ENCODE measurements around the gene NSG1. TPM values are rescaled to one million over a fixed set of nuclear protein-coding genes. Genes with fewer than 3 reads are reported as not detected.

Gene NSG1
- total RNA-seq, 1 donor from 2014 or later: 41.6 TPM

GRCh38 chr4:4456816-4457578 is 70.1 kb downstream of the NSG1 start:
- TF ChIP-seq EZH2phosphoT487 (IDR thresholded peaks at IDR 0.05) (no peak), CTCF (IDR thresholded peaks at IDR 0.05) (no peak), EZH2 (IDR thresholded peaks at IDR 0.05) (no peak)
- Histone ChIP-seq H3K27ac (no peak overlapping the region), H3K79me2 (ENCODE audit: low read depth) (no peaks in the 10 kb centered on the region), H3F3A (ENCODE audit: low read depth) (no peaks in the 10 kb centered on the region), H3K4me1 (no peaks in the 10 kb centered on the region), H2AFZ (replicated peaks) (no peak overlapping the region), H3K9me3 (ENCODE audit: low read depth) (no peaks in the 10 kb centered on the region), H3K4me2 (no peak overlapping the region), H4K20me1 (ENCODE audit: low read depth) (no peaks in the 10 kb centered on the region), H3K27me3 (no peaks in the 10 kb centered on the region), H3K36me3 (no peaks in the 10 kb centered on the region), H3K4me3 (no peak overlapping the region), H3K9ac (no peak overlapping the region)
- Mint-ChIP-seq H3K27me3 (ENCODE audit: insufficient read depth, low read depth) (no peaks in the 10 kb centered on the region), H3K27ac (no peak overlapping the region), H3K4me3 (no peak overlapping the region), H3K36me3 (peaks cover 26% of the 10 kb centered on the region), H3K9me3 (no peaks in the 10 kb centered on the region), H3K4me1 (peaks cover 3% of the 10 kb centered on the region)
- no peak for DNase-seq (ENCODE audit: low spot score)

DNA sequence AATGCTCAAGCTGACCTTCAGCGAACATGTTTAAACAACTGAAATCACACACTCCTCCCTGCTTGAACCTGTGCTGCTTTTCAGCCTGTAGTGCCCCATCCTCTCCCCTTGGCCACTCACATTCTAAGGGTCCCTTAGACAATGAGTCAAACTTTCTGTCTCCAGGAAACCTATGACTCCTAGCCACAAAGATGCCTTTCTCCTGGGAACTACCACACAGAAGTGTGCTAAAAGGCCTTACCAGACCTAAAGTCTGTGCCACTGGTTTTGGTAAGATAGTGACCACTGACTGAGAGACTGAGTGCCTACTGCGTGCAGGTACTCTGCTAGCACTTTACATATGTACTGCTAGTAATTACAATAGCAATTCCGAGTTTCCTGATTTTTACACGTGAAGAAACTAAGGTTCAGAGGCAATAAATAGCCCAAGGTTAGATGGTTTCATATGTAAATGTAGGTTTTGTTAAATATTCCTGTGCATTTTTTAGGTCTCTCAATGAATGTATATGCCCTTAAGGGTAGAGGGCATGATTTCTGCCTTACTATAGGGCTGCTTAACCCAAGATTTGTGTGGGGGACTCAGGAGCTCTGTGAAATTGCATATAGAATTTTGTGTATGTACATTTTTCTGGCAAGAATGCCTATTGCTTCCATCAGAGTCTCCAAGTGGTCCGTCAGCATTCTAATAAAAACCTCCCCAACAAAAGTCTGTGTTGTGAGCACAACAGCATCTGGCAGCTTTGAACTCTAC is 71.1 kb downstream of the NSG1 start:
- no peak for TF ChIP-seq CTCF (IDR thresholded peaks at IDR 0.05)
- no peak for TF ChIP-seq EZH2 (IDR thresholded peaks at IDR 0.05)
- no peak for TF ChIP-seq EZH2phosphoT487 (IDR thresholded peaks at IDR 0.05)
- H3K79me2 ChIP-seq (ENCODE audit: low read depth): no peaks in the 10 kb centered on the region
- no peak overlapping the region for H3K9ac ChIP-seq
- no peaks in the 10 kb centered on the region for H3K36me3 ChIP-seq
- Mint-ChIP-seq H3K9me3 (no peaks in the 10 kb centered on the region), H3K4me3 (no peak overlapping the region), H3K4me1 (peaks cover 5% of the 10 kb centered on the region), H3K27me3 (ENCODE audit: insufficient read depth, low read depth) (no peaks in the 10 kb centered on the region), H3K27ac (no peak overlapping the region), H3K36me3 (peaks cover 20% of the 10 kb centered on the region)
- no peak for DNase-seq (ENCODE audit: low spot score)
- no peak overlapping the region for H2AFZ ChIP-seq (replicated peaks)
- no peaks in the 10 kb centered on the region for H3F3A ChIP-seq (ENCODE audit: low read depth)
- no peaks in the 10 kb centered on the region for H3K9me3 ChIP-seq (ENCODE audit: low read depth)
- no peaks in the 10 kb centered on the region for H3K4me1 ChIP-seq
- no peaks in the 10 kb centered on the region for H3K27me3 ChIP-seq
- no peak overlapping the region for H3K27ac ChIP-seq
- no peak overlapping the region for H3K4me3 ChIP-seq
- no peaks in the 10 kb centered on the region for H4K20me1 ChIP-seq (ENCODE audit: low read depth)
- no peak overlapping the region for H3K4me2 ChIP-seq

GRCh38 chr4:4459181-4459580 is 72.3 kb downstream of the NSG1 start:
- Histone ChIP-seq H3K4me2 (no peak overlapping the region), H3K9ac (no peak overlapping the region), H2AFZ (replicated peaks) (no peak overlapping the region), H3K4me3 (no peak overlapping the region), H3K79me2 (ENCODE audit: low read depth) (no peaks in the 10 kb centered on the region), H3K27me3 (no peaks in the 10 kb centered on the region), H3K4me1 (no peaks in the 10 kb centered on the region), H3K36me3 (no peaks in the 10 kb centered on the region), H4K20me1 (ENCODE audit: low read depth) (no peaks in the 10 kb centered on the region), H3F3A (ENCODE audit: low read depth) (no peaks in the 10 kb centered on the region), H3K27ac (no peak overlapping the region), H3K9me3 (ENCODE audit: low read depth) (no peaks in the 10 kb centered on the region)
- Mint-ChIP-seq H3K9me3 (no peaks in the 10 kb centered on the region), H3K27me3 (ENCODE audit: insufficient read depth, low read depth) (no peaks in the 10 kb centered on the region), H3K4me1 (peaks cover 5% of the 10 kb centered on the region), H3K4me3 (no peak overlapping the region), H3K27ac (no peak overlapping the region), H3K36me3 (peaks cover 17% of the 10 kb centered on the region)
- TF ChIP-seq EZH2 (IDR thresholded peaks at IDR 0.05): no peak
- TF ChIP-seq CTCF (IDR thresholded peaks at IDR 0.05): no peak
- no peak for TF ChIP-seq EZH2phosphoT487 (IDR thresholded peaks at IDR 0.05)
- DNase-seq (ENCODE audit: low spot score): no peak
